ENCODE measurements around the gene ZNF592.

Gene ZNF592

GRCh38 chr15:84824260-84825007 lies 76.0 kb downstream of the ZNF592 start:
- H3K9ac ChIP-seq (ENCODE audit: low read depth, low read length), result no peak overlapping the region
- no peak overlapping the region for H3K4me2 ChIP-seq (ENCODE audit: low read length)
- H3K4me1 ChIP-seq (ENCODE audit: control insufficient read depth, insufficient read depth, low read length), result peaks cover 10% of the 10 kb centered on the region
- no peaks in the 10 kb centered on the region for H3K9me3 ChIP-seq (replicated peaks; ENCODE audit: low read length)
- no peaks in the 10 kb centered on the region for H3K27me3 ChIP-seq (ENCODE audit: control insufficient read depth, insufficient read depth, low read length)
- H3K4me3 ChIP-seq (ENCODE audit: low read length), result no peak overlapping the region
- H3K36me3 ChIP-seq (ENCODE audit: insufficient read depth, low read length), result no peaks in the 10 kb centered on the region

- H3K9me3 ChIP-seq (replicated peaks; ENCODE audit: low read length), result no peaks in the 10 kb centered on the region
- H3K4me1 ChIP-seq (ENCODE audit: control insufficient read depth, insufficient read depth, low read length), result peaks cover 5% of the 10 kb centered on the region
- no peak overlapping the region for H3K9ac ChIP-seq (ENCODE audit: low read depth, low read length)
- H3K4me2 ChIP-seq (ENCODE audit: low read length), result no peak overlapping the region
- H3K4me3 ChIP-seq (ENCODE audit: low read length), result no peak overlapping the region
- H3K36me3 ChIP-seq (ENCODE audit: insufficient read depth, low read length), result no peaks in the 10 kb centered on the region
- no peaks in the 10 kb centered on the region for H3K27me3 ChIP-seq (ENCODE audit: control insufficient read depth, insufficient read depth, low read length)
These were observed 78.0 kb downstream of the ZNF592 start for GRCh38 chr15:84826369-84826823.

- H3K4me2 ChIP-seq (ENCODE audit: low read length), result no peak overlapping the region
- no peak overlapping the region for H3K4me3 ChIP-seq (ENCODE audit: low read length)
- H3K27me3 ChIP-seq (ENCODE audit: control insufficient read depth, insufficient read depth, low read length), result no peaks in the 10 kb centered on the region
- H3K9me3 ChIP-seq (replicated peaks; ENCODE audit: low read length), result no peaks in the 10 kb centered on the region
- no peak overlapping the region for H3K9ac ChIP-seq (ENCODE audit: low read depth, low read length)
- H3K36me3 ChIP-seq (ENCODE audit: insufficient read depth, low read length), result no peaks in the 10 kb centered on the region
- peaks cover 5% of the 10 kb centered on the region for H3K4me1 ChIP-seq (ENCODE audit: control insufficient read depth, insufficient read depth, low read length)
These were observed 78.9 kb downstream of the ZNF592 start for GRCh38 chr15:84827246-84827645.

DNA sequence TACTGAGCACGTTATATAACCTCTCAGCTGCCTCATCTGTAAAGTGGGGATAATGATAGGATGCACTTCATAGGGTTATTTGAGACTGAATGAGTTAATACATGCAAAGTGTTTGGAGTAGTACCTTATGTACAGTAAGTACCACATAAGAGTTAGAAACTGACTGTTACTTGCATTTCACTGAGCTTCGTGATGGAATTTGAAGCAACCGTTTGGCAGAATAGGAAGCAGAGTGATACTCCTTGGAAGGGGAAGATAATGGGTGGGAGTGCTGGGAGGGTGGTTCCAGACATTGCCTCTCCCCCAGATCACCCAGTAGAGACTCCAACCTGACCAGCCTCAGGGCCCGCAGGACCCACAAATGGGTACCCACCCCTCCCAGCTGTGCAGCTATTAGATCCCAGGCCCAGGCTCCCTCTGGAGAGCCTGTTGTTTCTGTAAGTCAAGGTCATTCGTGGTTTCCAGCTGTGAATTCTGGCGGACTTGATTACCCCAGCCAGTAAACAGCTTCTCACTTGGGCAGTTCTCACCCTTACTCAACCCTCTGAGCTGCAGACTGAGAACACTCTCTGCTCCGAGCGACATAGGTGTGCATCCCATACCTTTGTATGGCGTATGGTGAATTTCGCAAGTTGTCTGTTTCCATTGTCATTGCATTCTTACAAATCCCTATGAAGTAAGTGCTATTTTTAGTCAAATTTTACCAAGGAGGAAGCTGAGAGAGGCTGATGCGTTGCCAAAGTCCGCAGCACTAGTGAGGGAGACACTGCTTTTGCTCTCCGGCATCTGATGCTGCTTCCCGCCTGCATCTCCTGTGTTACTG lies 79.9 kb downstream of the ZNF592 start:
- no peaks in the 10 kb centered on the region for H3K27me3 ChIP-seq (ENCODE audit: control insufficient read depth, insufficient read depth, low read length)
- H3K4me1 ChIP-seq (ENCODE audit: control insufficient read depth, insufficient read depth, low read length), result peaks cover 5% of the 10 kb centered on the region
- H3K36me3 ChIP-seq (ENCODE audit: insufficient read depth, low read length), result no peaks in the 10 kb centered on the region
- H3K4me2 ChIP-seq (ENCODE audit: low read length), result no peak overlapping the region
- H3K4me3 ChIP-seq (ENCODE audit: low read length), result no peak overlapping the region
- H3K9me3 ChIP-seq (replicated peaks; ENCODE audit: low read length), result no peaks in the 10 kb centered on the region
- no peak overlapping the region for H3K9ac ChIP-seq (ENCODE audit: low read depth, low read length)

DNA sequence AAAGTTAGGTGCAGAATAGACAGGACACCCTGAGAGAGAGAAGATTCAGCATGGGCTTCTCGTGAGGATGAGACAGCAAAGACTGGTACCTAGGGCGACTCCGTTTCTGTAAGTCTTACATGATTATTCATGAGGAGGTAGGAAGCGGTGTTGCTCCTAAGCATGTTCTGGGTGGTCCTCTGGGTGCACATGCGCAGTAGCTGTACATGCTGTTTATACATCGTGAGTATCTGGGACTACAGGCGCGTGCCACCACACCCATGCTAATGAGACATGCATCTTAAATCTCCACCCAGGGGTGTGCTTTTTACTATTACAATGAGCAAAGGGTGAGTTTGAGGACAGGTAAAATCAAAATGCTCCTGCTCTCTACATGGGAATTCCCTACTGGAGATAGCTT lies 81.0 kb downstream of the ZNF592 start:
- H3K27me3 ChIP-seq (ENCODE audit: control insufficient read depth, insufficient read depth, low read length), result no peaks in the 10 kb centered on the region
- no peak overlapping the region for H3K9ac ChIP-seq (ENCODE audit: low read depth, low read length)
- H3K9me3 ChIP-seq (replicated peaks; ENCODE audit: low read length), result no peaks in the 10 kb centered on the region
- peaks cover 5% of the 10 kb centered on the region for H3K4me1 ChIP-seq (ENCODE audit: control insufficient read depth, insufficient read depth, low read length)
- H3K4me3 ChIP-seq (ENCODE audit: low read length), result no peak overlapping the region
- no peak overlapping the region for H3K4me2 ChIP-seq (ENCODE audit: low read length)
- no peaks in the 10 kb centered on the region for H3K36me3 ChIP-seq (ENCODE audit: insufficient read depth, low read length)

GRCh38 chr15:84830036-84830435 lies 81.6 kb downstream of the ZNF592 start:
- H3K4me2 ChIP-seq (ENCODE audit: low read length), result no peak overlapping the region
- H3K4me3 ChIP-seq (ENCODE audit: low read length), result no peak overlapping the region
- no peak overlapping the region for H3K9ac ChIP-seq (ENCODE audit: low read depth, low read length)
- H3K27me3 ChIP-seq (ENCODE audit: control insufficient read depth, insufficient read depth, low read length), result no peaks in the 10 kb centered on the region
- no peaks in the 10 kb centered on the region for H3K36me3 ChIP-seq (ENCODE audit: insufficient read depth, low read length)
- H3K4me1 ChIP-seq (ENCODE audit: control insufficient read depth, insufficient read depth, low read length), result peaks cover 5% of the 10 kb centered on the region
- H3K9me3 ChIP-seq (replicated peaks; ENCODE audit: low read length), result no peaks in the 10 kb centered on the region

GRCh38 chr15:84831028-84831427 lies 82.6 kb downstream of the ZNF592 start:
- Histone ChIP-seq H3K9me3 (replicated peaks; ENCODE audit: low read length) (no peaks in the 10 kb centered on the region), H3K36me3 (ENCODE audit: insufficient read depth, low read length) (no peaks in the 10 kb centered on the region), H3K4me2 (ENCODE audit: low read length) (no peak overlapping the region), H3K4me1 (ENCODE audit: control insufficient read depth, insufficient read depth, low read length) (peaks cover 5% of the 10 kb centered on the region), H3K27me3 (ENCODE audit: control insufficient read depth, insufficient read depth, low read length) (no peaks in the 10 kb centered on the region), H3K9ac (ENCODE audit: low read depth, low read length) (no peak overlapping the region), H3K4me3 (ENCODE audit: low read length) (no peak overlapping the region)

- no peaks in the 10 kb centered on the region for H3K36me3 ChIP-seq (ENCODE audit: insufficient read depth, low read length)
- H3K4me1 ChIP-seq (ENCODE audit: control insufficient read depth, insufficient read depth, low read length), result no peaks in the 10 kb centered on the region
These were observed 83.2 kb downstream of the ZNF592 start for GRCh38 chr15:84831613-84832012.

DNA sequence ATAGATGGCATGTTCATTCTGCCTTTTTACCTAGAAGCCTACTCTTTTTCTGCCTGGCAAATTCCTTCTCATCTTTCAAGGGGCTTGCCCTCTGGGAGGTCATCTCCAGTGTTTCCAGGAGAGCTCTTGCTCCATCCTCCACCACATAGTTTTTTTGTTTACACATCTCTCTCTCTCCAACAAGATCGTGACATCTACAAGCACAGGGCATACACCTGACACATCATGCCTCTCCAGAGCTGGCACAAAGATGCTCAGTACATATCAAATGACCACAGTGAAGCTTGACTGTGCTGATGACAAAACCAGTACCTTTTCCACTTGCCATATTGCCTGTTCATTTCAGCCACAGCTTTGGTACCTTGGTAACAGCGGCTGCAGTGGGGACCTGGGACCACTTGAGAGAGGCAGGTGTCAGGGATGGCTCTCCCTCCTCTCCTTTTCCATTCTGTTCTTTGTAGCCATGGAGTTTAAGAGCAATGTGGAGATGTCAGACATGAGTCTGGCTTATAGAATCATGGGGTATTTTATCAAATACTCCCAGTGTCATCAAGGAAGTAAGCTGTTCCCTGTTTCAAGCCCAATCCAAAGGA lies 84.2 kb downstream of the ZNF592 start:
- H3K9ac ChIP-seq (ENCODE audit: low read depth, low read length), result no peak overlapping the region
- no peaks in the 10 kb centered on the region for H3K27me3 ChIP-seq (ENCODE audit: control insufficient read depth, insufficient read depth, low read length)
- no peaks in the 10 kb centered on the region for H3K4me1 ChIP-seq (ENCODE audit: control insufficient read depth, insufficient read depth, low read length)

More at GRCh38 chr15:84831613-84832012, 83.2 kb downstream of the ZNF592 start:
- no peaks in the 10 kb centered on the region for H3K9me3 ChIP-seq (replicated peaks; ENCODE audit: low read length)
- no peak overlapping the region for H3K9ac ChIP-seq (ENCODE audit: low read depth, low read length)
- no peak overlapping the region for H3K4me2 ChIP-seq (ENCODE audit: low read length)
- no peak overlapping the region for H3K4me3 ChIP-seq (ENCODE audit: low read length)
- H3K27me3 ChIP-seq (ENCODE audit: control insufficient read depth, insufficient read depth, low read length), result no peaks in the 10 kb centered on the region

DNA sequence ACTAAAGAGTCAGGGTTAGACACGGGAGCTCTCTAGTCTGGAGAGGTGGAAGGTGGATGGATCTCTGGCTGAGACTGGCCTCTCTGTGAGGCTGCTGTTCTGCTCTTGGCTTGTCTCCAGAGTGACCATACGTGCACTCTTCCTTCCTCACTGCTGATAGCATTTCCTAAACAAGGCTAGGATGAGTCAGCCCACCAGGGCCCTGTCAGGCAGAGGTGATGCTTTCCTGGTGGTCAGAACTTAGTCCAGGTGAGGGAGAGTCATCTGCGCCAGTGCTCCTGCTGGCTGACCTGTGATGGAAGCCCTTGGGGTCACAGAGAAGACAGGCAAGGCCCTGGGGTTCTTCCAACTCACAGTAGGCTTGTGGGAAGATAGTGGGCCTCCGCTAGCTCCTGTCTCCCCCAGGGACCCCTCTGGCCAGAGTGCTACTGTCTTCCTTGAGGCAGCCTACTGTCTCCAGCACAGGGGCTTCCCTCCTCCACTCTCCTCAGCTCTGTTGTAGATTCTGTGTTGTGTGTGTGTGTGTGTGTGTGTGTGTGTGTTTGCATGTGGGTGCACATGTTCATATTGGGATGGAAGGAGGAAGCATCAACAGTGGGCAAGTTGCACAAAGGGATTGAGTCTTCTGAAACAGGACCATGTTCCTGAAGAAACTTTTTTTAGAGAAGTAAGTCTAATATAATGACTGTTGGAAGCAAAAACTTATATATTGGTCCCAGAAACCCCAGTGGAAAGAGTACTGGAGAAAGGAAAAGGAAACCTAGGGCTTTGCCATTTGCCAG lies 85.2 kb downstream of the ZNF592 start:
- no peak overlapping the region for H3K4me3 ChIP-seq (ENCODE audit: low read length)
- no peaks in the 10 kb centered on the region for H3K9me3 ChIP-seq (replicated peaks; ENCODE audit: low read length)
- H3K9ac ChIP-seq (ENCODE audit: low read depth, low read length), result no peak overlapping the region
- no peak overlapping the region for H3K4me2 ChIP-seq (ENCODE audit: low read length)
- H3K4me1 ChIP-seq (ENCODE audit: control insufficient read depth, insufficient read depth, low read length), result no peaks in the 10 kb centered on the region
- H3K27me3 ChIP-seq (ENCODE audit: control insufficient read depth, insufficient read depth, low read length), result no peaks in the 10 kb centered on the region
- no peaks in the 10 kb centered on the region for H3K36me3 ChIP-seq (ENCODE audit: insufficient read depth, low read length)

More for the DNA sequence above, 84.2 kb downstream of the ZNF592 start:
- H3K4me3 ChIP-seq (ENCODE audit: low read length), result no peak overlapping the region
- H3K9me3 ChIP-seq (replicated peaks; ENCODE audit: low read length), result no peaks in the 10 kb centered on the region
- no peaks in the 10 kb centered on the region for H3K36me3 ChIP-seq (ENCODE audit: insufficient read depth, low read length)
- no peak overlapping the region for H3K4me2 ChIP-seq (ENCODE audit: low read length)
